GM19395 (cell line): ENCODE measurements around the gene DGKG.
A peak's percentile ranks its signal among the peaks of the same experiment; 100 is the strongest.

Experiments used
- ATAC-seq: cut with Tn5 transposase; IDR thresholded peaks from one replicate; pipeline ENCODE4 v1.9.1; 2021; ENCODE audit warnings: mild to moderate bottlenecking, moderate library complexity; ENCODE audit not compliant: unreplicated experiment

Gene DGKG

DNA sequence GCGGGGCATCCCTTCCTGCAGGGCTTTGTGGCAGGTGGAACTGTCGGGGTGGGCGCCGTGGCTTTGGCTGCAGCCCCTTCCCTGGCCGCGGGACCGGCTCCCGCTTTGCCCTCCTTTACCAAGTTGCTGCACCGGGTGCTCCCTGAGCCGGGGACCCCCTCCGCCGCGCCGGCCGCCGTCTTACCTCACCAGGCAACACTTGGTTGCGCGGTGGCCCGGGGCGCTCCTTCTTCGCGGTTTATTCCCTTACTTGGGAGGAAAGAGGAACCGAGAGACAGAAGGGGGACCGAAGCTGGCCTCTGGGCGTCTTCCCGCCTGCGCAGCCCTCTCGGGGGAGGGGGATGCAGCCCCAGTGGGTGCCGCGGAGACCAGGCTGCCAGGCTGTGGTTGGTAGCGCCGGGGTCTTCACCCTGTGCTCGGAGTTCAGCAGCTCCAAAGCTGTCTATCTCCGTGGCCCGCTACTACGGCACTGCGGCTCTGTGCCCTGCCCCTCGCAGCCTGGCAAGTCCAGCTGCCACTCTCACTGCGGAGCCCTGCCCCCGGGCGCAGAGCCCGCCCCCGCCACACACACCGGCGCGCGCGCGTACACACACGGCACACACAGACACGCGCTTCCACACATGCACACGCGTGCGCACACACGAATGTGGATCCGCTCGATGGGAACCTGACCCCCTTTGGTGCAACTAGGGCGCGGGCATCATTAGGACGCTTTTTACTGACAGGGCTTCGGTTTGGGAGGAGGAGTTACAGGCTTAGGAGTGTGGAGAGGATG is at the start of gene DGKG:
TSS of gene DGKG (minus strand) at position 473 of the 775 bp plus-strand sequence. CDS start 41,775 bp downstream, outside the sequence.
- ATAC-seq = peak; percentile 75

DNA sequence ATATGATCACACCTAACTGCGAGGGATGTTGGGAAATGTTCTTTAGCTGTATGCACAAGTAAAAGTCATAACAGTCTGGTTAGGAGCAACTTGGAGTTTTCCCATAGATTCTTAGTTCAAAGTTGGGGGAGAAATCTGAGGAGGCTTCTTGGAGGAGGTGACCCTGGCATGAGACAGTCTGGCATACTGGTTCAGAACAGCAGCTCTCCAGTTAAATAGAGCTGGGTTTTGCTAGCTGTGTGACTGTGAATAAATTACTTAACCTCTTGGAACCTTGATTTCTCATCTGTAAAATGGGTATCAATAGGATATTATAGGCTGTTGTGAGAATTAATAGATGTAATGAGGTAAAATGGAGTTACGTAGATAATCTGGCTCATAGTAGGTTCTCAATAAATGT is 49.1 kb upstream of the DGKG start:
- ATAC-seq = no peak

- no peak for ATAC-seq
These were observed 44.9 kb upstream of the DGKG start for GRCh38 chr3:186406669-186407635.

DNA sequence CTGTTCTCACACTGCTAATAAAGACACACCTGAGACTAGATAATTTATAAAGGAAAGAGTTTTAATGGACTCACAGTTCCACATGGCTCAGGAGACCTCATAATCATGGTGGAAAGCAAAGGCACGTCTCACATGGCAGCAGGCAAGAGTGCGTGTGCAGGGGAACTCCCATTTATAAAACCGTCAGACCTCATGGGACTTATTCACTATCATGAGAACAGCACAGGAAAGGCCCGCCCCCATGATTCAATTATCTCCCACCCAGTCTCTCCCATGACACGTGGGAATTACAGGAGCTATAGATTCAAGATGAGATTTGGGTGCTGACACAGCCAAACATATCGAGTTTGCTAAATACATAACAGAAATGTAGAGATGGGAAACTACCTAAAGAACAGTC is 39.5 kb upstream of the DGKG start:
- no peak for ATAC-seq

GRCh38 chr3:186400662-186401061 is 38.6 kb upstream of the DGKG start:
- no peak for ATAC-seq

DNA sequence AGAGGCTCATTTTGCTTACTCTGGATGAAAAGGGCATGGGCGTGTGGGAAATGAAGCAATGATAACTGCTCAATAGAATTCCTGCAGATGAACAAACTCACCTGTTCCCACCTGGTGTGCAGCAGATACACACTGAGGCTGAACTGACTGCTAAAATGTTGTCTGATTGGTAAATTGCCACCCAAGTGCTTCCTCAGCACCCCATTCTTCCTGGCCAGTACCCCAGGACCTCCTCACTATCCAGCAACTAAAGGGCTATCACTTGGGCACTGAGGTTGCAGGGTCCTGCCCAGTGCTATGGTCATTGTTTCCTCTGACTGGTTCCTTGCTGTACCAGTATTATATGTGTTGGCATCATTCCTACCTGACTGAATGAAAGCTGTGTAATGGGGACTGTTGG is 38.0 kb upstream of the DGKG start:
- no peak for ATAC-seq

DNA sequence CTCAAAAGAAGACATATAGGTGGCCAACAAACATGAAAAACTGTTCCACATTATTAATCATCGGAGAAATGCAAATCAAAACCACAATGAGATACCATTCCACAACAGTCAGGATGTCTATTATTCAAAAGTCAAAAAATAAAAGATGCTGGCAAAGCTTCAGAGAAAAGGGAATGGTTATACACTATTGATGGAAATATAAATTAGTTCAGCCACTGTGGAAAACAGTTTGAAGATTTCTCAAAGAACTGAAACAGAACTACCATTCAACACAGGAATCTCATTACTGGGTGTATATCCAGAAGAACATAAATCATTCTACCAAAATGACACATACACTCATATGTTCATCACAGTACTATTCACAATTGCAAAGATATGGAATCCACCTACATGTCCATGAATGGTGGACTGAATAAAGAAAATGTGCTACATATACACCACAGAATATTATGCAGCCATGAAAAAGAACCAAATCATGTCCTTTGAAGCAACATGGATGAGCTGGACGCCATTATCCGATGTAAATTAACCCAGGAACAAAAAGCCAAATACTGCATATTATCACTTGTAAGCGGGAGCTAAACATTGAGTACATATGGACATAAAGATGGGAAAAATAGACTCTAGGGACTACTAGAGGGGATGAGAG is 32.7 kb upstream of the DGKG start:
- ATAC-seq = no peak

DNA sequence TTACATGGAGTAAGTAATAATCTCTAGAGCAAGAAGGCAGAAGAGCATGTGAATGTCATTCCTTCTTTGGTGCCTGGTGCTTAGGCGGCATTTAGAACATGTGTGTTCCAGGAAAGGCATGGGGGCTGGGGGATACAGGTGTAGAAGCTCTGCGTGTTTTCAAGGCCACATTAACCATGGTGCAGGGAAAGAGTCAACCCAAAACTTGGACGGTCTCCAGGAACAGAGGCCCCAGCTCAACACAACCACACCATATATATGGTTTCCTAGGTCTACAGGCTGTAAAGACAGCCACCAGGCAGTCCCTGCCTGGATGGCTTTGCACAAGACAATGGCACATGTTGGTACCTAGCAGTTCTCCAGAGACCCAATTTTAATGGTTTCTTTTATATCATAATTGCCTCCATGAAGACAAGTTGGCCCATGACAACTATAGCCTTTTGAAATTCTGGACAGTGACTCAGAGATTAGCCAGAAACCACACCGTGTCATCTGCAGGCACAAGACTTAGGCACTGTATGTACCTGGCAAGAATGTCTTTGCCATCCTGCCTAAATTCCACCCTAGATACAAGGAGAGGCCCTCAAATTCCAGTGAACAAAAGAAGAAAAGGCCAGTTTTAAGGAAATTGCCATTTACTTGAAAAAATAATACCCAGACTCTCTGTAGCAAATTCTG is 25.0 kb upstream of the DGKG start:
- ATAC-seq = no peak

GRCh38 chr3:186385856-186386602 is 24.0 kb upstream of the DGKG start:
- ATAC-seq = no peak

DNA sequence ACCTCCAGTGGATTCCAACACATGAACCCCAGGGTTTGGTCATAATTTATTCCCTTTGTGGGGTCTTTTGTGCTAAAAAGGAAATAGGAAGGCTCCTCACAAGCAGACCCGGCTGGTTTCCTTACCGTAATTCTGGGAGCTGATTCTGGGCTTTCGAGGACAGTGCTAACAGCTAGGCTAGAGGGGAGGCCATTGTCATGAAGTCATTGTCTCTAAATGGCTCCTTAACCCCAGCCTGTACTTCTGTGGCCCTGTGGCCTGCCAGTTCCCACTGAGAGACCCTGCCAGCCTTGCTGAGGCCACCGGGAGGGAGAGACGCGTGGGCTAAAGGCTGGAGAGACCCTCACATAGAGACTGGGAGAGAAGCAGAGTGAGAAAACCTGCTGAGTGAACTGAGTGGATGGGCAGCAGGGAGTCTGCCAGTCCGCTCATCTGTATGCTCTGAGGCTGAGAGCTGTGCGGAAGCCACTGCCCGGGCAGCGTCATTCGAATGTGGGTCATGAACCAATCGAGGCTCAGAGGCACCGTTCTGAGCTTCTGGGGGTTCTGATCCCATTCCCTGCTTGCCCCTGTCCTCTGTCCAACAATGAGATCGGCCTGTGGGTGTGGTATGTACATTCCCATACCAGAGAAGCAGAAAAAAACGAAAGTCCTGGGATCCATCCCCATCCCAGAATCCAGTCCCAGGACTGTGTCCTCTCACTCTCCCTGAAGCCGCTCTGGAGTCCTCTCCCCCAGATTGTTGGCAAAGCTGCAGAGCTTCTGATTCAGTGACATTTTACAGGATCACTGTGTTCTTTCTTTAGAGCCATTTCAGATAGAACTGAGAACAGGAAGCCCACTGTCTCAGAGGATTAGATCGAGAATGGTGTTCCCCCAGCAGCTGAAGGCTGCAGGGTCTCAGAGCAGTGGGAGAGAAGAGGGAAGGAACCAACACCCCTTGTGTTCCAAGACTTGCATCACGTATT is 21.3 kb upstream of the DGKG start:
- ATAC-seq = no peak

DNA sequence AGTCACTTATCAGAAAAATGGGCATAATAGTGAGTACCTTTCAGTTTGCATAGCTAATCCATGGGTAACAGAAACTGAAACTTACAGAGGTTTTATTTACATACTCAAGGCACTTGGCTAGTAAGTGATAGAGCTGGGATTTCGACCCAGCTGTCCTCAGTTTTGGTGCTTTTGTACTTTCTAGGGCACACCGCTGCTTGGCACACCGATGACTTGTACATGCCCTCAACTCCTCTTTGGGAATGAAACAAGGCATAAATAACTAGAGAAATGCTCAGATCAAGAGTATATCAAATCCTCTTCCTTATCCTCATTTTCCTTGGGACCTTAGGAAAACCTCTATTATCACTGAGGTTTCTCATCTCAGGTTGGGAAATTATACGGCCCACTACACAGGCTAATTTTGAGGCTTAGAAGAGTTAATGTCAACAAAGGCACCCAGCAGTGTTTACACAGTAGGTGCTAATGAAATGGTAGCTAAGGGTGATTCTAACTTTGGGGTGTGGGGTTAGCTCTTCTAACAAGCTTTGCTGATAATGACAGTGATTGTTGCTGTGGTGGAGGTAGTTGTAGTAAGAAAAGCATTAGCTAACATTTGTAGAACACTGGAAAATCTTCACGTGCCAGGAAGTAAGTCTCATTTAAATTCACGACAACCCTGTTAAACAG is 20.3 kb upstream of the DGKG start:
- ATAC-seq = no peak

GRCh38 chr3:186381424-186382216 is 19.6 kb upstream of the DGKG start:
- ATAC-seq = no peak

GRCh38 chr3:186380622-186381380 is 18.8 kb upstream of the DGKG start:
- ATAC-seq = no peak

GRCh38 chr3:186375443-186375842 is 13.4 kb upstream of the DGKG start:
- no peak for ATAC-seq

DNA sequence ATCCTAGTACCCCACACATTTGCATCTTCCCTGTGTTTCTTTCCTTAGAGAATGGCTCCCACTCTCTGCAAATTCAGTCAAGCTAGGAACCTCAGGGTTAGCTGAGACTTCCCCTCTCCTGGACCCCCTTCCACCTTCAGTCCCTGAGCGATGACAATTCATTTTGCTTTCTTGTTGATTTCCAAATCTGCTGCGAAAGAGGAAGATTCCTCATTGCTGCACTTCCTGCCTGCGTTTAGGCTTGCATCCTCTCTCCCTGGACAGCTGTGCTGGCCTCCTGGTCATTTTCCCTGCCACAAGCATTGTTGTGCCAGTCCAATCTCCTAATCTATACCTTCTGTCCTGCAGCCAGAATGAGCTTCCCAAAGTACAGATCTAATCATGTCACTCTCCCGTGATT is 12.3 kb upstream of the DGKG start:
- no peak for ATAC-seq

- no peak for ATAC-seq
These were observed 7.2 kb upstream of the DGKG start for GRCh38 chr3:186369217-186369616.

DNA sequence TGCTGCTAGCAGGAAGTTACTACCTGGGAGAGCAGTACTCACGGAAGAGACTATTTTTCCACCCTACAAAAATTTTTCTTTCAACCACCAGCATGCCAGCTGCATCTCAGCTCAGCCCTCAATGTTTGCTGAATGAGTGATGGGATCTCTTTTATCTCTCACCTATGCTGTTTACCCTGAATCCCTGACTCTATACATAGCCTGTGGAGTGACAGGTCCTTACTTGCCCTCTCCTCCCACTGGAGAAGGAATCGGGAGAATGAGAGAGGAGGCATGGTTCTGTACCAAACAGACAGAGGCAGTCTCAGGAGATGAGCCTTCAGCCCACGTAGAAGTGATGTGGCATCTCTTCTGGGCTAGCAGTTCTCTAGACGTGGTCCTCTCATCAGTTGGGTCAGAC is 6.7 kb upstream of the DGKG start:
- ATAC-seq = no peak
